ENCODE results near the gene PLPPR2.
A peak's percentile ranks its signal among the peaks of the same experiment; 100 is the strongest.
"Not testable (repeated sequence)": the region's sequence is repeated elsewhere in the genome, so short reads cannot be mapped to it uniquely, and the experiment has no call there.

Gene PLPPR2

GRCh38 chr19:11355160-11356073 is at the start of gene PLPPR2:
PLPPR2 (plus strand) TSS chr19:11355432; CDS start chr19:11357674, 2,242 bp downstream.
- peak; percentile 91 for DNase-seq (ENCODE audit: low spot score)
- POLR2A ChIA-PET (ENCODE audit: low non-redundant PET): no interaction called here
- CTCF ChIA-PET: no interaction called here
- H3K27ac ChIP-seq: peak within 1 kb of the TSS; percentile 65
- no peak for TF ChIP-seq CTCF (conservative IDR thresholded peaks at IDR 0.05; ENCODE audit: low read depth)

GRCh38 chr19:11306337-11306736 is 48.9 kb upstream of the PLPPR2 start:
- DNase-seq (ENCODE audit: low spot score): no peak
- TF ChIP-seq CTCF (conservative IDR thresholded peaks at IDR 0.05; ENCODE audit: low read depth): no peak
- H3K27ac ChIP-seq: no peak overlapping the region
- POLR2A ChIA-PET (ENCODE audit: low non-redundant PET): interaction anchor here (0.6 kb wide), 1 partner anchor 520 kb away, joined by 7 read pairs; no protein-coding TSS in a partner anchor
- CTCF ChIA-PET: interaction anchor here (1.1 kb wide), 1 partner anchor 12 kb away, joined by 4 read pairs; no protein-coding TSS in a partner anchor

GRCh38 chr19:11320278-11320995 is 34.8 kb upstream of the PLPPR2 start:
- not testable (repeated sequence) for DNase-seq (ENCODE audit: low spot score)
- ChIA-PET POLR2A (ENCODE audit: low non-redundant PET) (interaction anchor here (0.6 kb wide), 1 partner anchor 30 kb away, joined by 4 read pairs; no protein-coding TSS in a partner anchor), CTCF (interaction anchor here (0.6 kb wide), 1 partner anchor 40 kb away, joined by 3 read pairs; no protein-coding TSS in a partner anchor)
- H3K27ac ChIP-seq: peak overlapping the region; percentile 76

- H3K27ac ChIP-seq: peak overlapping the region; percentile 76
- no peak for TF ChIP-seq CTCF (conservative IDR thresholded peaks at IDR 0.05; ENCODE audit: low read depth)
- DNase-seq (ENCODE audit: low spot score): no peak
- ChIA-PET CTCF (interaction anchor here (0.7 to 1.2 kb wide), 3 partner anchors 40 to 1549 kb away, joined by 3 read pairs; partner anchors contain the start of gene SWSAP1), POLR2A (ENCODE audit: low non-redundant PET) (no interaction called here)
These were observed 33.8 kb upstream of the PLPPR2 start for GRCh38 chr19:11321191-11322126.

GRCh38 chr19:11322269-11323024 is 32.8 kb upstream of the PLPPR2 start:
- DNase-seq (ENCODE audit: low spot score): no peak
- ChIA-PET CTCF (interaction anchor here (0.6 to 1.2 kb wide), 3 partner anchors 39 to 90 kb away, joined by 3 to 4 read pairs (median 3); partner anchors contain the start of gene SWSAP1), POLR2A (ENCODE audit: low non-redundant PET) (interaction anchor here (0.6 kb wide), 1 partner anchor 16 kb away, joined by 3 read pairs; no protein-coding TSS in a partner anchor)
- no peak for TF ChIP-seq CTCF (conservative IDR thresholded peaks at IDR 0.05; ENCODE audit: low read depth)
- peak overlapping the region; percentile 95 for H3K27ac ChIP-seq
